Embryonic facial prominence (tissue), 1 donor: Measurements from ENCODE around the gene LRG1.

Experiments used
- DNase-seq: peaks from one replicate; pipeline ENCODE4 v3.0.0-alpha.2; 2016; ENCODE audit errors: extremely low spot score

Gene LRG1

GRCh38 chr19:4539693-4540581, at the start of gene LRG1:
LRG1 (minus strand) TSS chr19:4540036; CDS start chr19:4540013, 23 bp downstream.
- DNase-seq: no peak

GRCh38 chr19:4588291-4588761, 48.5 kb upstream of the LRG1 start:
- DNase-seq: no peak

DNA sequence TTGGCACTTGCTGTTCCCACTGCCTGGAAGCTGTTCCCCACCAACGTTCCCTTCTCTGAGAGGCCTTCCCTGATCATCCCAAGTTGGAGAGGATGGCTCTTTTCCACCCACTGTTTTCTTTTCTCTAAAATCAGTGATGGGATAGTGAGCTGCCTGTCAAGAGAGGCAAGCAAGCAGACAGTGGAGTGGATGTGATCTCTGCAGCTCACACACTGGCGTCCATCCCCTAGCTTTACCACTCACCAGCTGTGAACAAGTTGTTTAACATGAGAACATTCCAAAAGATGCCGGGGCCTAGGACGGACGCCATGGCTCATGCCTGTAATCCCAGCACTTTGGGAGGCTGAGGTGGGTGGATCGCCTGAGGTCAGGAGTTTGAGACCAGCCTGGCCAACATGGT, 47.7 kb upstream of the LRG1 start:
- no peak for DNase-seq

GRCh38 chr19:4586691-4587090, 46.9 kb upstream of the LRG1 start:
- no peak for DNase-seq

GRCh38 chr19:4586245-4586644, 46.4 kb upstream of the LRG1 start:
- no peak for DNase-seq

DNA sequence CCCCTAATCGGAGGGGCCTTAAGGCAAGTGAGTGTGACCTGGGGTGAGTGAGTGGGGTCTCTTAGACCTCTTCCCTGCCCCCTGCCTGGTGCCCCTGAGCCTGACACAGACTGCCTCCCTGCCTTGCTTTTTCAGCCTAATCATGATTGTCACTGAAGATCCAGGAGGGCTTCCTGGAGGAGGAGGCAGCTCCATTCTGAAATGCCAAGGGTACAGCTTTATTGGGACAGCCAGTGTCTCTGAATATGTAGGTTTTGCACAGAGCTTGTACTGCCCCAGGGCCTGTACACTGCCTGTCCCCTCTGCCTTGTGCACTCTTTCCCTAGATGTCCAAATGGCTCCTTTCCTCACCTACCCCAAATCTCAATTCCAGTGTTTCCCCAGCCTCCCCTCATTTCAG, 45.7 kb upstream of the LRG1 start:
- no peak for DNase-seq

DNA sequence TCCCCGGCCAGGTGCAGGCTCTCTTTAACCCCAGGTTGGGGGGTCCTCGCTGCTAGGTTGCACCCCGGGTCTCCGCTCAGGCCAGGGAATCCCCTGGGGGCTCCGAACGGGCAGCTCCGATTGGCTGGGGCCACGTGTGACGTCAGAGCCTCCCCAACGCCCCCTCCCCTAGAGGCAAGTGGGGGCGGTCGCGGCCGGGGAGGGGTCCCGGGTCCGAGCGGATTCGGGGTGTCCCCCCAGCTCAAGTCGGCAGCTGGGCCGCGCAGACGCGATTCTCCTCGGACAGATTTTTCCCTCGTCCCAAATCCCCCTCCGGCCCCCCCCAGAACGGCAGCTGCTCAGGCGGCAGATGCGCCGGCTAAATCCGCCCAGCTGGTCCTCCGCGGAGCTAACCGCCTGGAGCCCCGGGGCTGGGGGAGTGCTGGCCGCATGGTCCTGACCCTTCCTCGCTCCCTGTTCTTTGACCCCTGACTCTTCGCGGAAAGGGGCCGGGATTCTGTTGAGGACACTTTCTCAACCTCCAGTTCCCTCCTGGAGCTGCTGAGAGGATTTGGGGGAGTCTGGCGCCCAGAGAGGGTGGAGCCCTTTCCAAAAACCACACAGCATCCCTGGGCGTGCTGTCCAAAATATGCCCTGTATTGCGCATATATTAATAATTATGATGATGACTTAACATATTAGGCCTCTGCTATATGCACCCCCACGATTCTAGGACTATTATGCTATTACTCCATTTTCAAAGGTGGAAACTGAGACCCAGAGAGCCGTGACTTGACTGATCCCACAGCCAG, 45.0 kb upstream of the LRG1 start:
- DNase-seq: no peak

DNA sequence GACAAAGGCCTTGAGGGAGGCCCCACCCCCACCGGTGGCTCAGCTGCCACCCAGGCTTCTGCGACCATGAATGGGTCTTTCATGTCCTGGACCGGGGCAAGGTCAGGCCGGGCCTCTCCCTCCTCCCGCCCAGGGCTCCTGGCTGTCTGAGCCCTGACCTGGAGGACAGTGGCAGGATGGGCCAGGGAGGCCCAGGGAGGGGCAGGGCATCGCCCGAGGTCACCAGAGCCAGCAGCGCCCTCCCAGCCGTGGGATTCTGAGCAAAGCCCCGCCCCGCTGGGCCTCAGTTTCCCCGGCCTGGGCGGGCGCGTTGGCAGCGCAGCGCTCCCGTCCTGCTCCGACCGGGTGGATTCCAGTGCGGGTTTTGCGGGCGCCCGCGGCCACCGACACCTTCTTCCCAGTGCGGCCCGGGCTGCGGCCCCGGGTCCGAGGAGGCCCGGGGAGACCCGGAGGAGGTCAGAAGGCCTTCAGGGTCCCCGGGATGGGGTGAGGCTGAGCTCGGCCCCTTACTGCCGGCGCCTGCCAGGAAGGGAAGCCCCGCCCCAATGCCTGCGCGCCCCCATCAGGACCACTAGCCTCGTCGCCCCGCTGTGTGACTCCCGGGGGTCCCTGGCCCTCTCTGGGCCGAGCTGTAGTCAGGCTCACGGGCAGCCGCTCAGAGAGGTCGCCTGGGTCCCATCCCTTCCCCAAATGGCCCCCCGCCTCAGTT, 44.3 kb upstream of the LRG1 start:
- DNase-seq: no peak

DNA sequence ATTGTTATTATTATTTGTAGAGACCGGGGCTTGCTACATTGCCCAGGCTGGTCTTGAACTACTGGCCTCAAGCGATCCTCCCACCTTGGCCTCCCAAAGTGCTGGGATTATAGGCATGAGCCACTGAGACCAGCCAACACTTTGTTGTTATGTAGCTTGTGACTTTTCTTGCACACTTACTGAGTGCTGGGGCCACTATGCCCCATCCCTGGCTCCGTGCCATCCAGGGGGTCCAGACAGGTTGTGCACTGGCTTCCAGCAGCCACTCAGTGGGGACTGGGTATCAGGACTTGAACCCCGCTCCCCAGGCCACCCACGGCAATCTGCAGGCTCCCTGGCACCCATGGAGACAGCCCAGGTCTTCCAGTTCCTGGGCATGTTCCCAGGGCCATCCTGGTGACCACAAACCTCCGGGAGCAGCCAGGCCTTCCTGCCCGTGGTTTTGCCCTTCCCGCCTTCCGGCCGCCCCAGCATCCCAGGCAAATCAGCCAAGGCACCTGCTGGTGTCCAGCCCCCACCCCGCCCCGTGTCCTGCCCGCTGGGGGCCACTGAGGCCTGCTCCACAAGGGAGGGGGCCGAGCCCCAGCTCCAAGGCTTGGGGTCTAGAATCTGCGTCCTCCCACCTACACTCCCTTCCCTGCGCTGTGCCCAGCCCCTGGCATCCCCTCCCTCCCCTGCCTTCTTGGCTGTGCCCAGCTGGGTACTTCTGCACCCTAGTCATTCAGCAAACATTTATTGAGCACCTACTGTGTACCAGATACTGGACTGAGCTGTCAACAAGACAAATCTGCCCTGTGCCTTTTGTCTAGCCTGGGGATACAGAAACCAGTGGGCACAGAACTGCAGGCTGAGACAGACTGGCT, 43.4 kb upstream of the LRG1 start:
- no peak for DNase-seq

DNA sequence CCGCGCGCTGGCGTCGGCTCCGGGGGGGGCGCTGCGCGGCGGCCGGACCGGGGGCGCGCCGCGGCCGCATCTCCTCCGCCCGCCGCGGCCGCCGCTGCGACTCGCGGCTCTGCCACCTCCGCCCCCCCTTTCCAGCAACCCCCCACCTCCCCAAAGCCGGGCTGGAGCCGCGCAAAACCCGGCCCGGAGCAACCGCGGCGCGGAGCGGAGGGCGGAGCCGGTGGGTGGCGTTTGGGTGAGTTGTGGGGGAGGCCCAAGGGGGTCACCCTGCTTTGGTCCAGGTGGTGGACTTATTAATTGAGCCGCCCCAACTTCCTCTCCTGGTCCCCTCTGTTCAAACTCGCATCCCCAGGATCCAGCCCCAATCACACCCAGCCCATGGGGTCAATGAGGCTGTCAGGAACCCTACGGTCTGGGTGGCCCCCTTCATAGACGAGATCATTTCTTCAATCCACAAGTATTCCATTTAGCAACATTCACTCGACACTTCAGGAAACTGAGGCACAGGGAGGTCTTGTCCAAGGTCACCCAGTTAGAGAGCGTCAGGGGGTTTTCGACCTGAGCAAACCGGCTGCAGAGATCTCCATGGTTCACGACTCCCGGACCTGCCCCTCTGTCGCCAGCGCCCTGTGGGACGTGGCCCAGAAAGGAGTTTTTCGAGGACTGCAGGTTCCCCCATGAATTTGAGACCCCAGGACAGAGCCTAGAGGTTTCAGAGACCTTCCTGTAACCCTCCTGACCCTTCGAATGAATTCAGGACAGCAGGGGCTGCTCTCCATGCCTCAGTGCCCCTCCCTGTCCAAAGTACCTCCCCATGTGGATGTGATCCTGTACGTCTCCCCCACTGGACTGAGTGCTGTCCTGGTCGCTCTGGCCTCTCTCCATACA, 42.1 kb upstream of the LRG1 start:
- no peak for DNase-seq

DNA sequence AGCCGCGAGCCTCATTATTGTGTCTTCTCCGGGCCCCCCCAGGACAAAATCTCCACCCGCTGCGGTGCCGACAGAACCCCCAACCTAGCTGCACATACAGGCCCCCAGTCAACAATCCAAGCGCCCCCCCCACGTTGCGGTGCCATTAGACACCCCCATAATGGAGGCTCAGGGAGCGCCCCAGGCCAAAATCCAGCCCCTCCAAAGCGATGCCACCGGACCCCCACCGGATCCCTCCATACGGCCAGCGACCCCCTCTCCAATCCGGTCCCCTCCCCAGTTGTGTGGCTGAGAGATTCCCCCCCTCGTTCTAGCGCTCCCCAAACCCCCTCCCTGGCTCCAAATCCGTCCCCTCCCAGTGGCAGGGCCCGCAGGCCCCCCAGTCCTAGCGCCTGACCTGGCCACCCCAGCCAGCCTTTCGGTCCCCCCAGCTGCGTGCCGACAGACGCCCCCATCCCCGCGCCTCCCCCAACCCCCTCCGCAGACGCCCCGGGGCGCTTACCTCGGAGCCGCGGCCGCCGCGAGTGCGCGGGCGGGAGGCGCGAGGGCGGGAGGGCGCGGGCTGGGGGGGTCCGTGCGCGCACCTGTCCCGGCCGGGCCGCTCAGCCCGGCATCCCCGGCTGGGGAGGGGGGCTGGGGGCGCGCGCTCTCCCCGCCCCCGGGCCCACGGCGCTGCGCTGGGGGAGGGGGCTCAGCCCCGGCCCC, 41.3 kb upstream of the LRG1 start:
- DNase-seq: no peak

GRCh38 chr19:4580021-4580901, 40.4 kb upstream of the LRG1 start:
- no peak for DNase-seq

GRCh38 chr19:4579389-4579788, 39.6 kb upstream of the LRG1 start:
- no peak for DNase-seq

GRCh38 chr19:4578552-4579248, 38.9 kb upstream of the LRG1 start:
- DNase-seq: no peak

DNA sequence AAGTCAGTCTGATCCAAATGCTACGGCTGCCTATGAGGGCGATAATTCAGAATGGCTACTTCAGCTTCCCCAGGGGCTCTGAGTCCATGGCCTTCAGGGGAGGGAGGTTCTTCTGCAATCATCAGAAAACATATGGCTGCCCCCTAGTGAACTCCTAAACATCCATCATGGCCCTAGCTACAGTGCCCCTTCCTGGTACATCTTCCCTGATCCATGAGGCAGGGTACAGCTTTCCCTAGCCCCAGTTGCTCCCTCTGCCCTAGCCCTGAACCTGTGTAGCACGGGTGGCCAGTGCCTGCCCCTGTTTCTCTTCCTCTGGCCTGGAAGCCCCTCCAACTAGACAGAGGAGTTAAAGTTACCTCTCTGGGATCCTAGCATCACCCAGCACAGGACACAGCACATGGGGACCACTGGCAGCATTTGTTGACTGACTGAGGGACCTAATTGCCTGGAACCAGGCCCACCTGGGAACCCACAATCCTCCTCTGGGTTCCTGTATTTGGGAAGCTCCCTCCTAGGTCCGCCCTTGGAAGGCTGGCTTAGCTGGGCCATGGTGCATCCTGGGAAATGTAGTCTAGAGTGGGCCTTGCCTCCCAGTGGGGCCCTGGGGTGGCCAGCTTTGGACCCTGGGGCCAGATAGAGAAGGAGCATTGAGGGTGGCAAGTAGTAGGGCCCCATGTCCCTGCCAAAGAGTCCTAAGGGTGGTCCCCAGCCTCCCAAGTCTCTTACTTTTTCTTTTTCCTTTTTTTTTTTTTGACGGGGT, 37.4 kb upstream of the LRG1 start:
- no peak for DNase-seq

GRCh38 chr19:4576016-4576933, 36.4 kb upstream of the LRG1 start:
- DNase-seq: no peak
